ENCODE results near the gene HHIPL1.

DNA sequence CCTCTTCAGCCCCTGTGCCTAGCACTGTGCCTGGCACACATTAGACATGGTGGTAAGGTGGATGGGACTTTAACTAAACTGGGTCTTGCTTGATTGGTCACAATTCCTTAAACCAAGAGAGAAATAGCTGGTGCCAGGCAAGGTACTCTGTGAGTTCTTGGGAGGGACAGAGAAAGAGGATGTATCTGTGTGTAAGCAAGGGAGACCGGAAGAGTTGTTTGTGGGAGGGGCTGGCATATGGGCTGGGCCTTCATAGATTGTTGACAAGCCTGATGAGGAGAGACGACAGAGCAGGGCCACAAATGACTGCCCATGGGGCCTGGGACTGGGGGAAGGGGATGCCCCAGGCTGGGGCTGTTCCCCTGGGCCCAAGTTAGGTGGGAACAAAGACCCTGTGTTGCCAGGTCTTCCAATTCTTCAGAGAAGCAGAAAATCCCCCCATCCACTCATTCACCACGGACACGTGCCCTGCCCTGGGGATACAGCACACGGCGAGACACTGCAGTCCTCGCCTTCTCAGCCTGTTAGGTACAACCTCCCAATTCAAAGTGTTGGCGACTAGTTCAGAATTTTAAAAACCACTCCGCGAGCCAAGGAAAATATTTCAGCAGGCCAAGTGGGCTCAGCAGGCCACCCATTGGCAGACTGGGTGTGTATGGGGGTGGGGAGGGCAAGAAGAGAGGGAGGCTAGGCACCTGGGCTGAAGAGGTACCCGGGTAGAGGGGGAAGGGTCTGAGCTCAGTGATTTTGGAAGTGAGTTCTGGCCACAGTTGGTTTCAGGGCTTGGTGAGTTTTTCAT lies 27.8 kb downstream of the HHIPL1 start:
- TF ChIP-seq, protein P1, sequence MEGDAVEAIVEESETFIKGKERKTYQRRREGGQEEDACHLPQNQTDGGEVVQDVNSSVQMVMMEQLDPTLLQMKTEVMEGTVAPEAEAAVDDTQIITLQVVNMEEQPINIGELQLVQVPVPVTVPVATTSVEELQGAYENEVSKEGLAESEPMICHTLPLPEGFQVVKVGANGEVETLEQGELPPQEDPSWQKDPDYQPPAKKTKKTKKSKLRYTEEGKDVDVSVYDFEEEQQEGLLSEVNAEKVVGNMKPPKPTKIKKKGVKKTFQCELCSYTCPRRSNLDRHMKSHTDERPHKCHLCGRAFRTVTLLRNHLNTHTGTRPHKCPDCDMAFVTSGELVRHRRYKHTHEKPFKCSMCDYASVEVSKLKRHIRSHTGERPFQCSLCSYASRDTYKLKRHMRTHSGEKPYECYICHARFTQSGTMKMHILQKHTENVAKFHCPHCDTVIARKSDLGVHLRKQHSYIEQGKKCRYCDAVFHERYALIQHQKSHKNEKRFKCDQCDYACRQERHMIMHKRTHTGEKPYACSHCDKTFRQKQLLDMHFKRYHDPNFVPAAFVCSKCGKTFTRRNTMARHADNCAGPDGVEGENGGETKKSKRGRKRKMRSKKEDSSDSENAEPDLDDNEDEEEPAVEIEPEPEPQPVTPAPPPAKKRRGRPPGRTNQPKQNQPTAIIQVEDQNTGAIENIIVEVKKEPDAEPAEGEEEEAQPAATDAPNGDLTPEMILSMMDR (IDR thresholded peaks at IDR 0.05; ENCODE audit: insufficient read depth, low read depth, low read length): no peak
- no peak for TF ChIP-seq EZH2 (IDR thresholded peaks at IDR 0.05; ENCODE audit: insufficient read depth, low read length)
